ENCODE results near the gene NOL6.

- TF ChIP-seq CTCF (optimal IDR thresholded peaks at IDR 0.05 in 1 of 3, IDR thresholded peaks at IDR 0.05 in 1 of 3, conservative IDR thresholded peaks at IDR 0.05 in 1 of 3; ENCODE audit: extremely low read depth in 1 of 3, insufficient read depth in 2 of 3, low read length in 3 of 3) = no peak
- no peak for TF ChIP-seq EZH2 (IDR thresholded peaks at IDR 0.05; ENCODE audit: low read length)
These were observed 6.4 kb upstream of the NOL6 start for GRCh38 chr9:33480106-33480505.
